BJ (cell line): Measurements from ENCODE around the gene LRCOL1. TPM values are rescaled to one million over a fixed set of nuclear protein-coding genes. Genes with fewer than 3 reads are reported as not detected.

Source experiments
- CTCF ChIA-PET: fragments of 350-600 bp; formaldehyde crosslinking; extraction: SDS; loops from one replicate; lab custom pipeline; 2021; ENCODE audit warnings: antibody characterized with exemption, inconsistent platforms; lab: Yijun Ruan, JAX
- POLR2A ChIA-PET: fragments of 300-600 bp; sonication (Branson Sonifier 250); formaldehyde crosslinking; extraction: SDS; loops from one replicate; lab custom pipeline; 2021; ENCODE audit warnings: antibody characterized with exemption; lab: Charles Lee
- DNase-seq: peaks from one replicate; pipeline ENCODE4 v3.0.0-alpha.2; 2011; ENCODE audit warnings: low read depth
- H3K27me3 ChIP-seq: 2 replicates; pipeline ENCODE4 v1.6.0; 2011; ENCODE audit warnings: low read length; ENCODE audit not compliant: control insufficient read depth, insufficient read depth
- H3K36me3 ChIP-seq: 2 replicates; pipeline ENCODE4 v1.5.1; 2011; ENCODE audit warnings: low read length; ENCODE audit not compliant: control insufficient read depth, insufficient read depth
- H3K4me3 ChIP-seq: 2 replicates; pipeline ENCODE4 v1.5.1; 2011; ENCODE audit warnings: low read depth, mild to moderate bottlenecking, control low read depth, low read length
- CTCF ChIP-seq: IDR thresholded peaks from 2 replicates; pipeline ENCODE4 v1.5.1; 2011; ENCODE audit warnings: low read depth, mild to moderate bottlenecking, control low read depth, inconsistent platforms, low read length, moderate library complexity; ENCODE audit not compliant: insufficient read depth
- polyA plus RNA-seq: library from polyadenylated mRNA; depleted of rRNA; stranded (reverse); fragments of >200 nt; gene quantifications from 2 replicates; pipeline ENCODE4 v1.2.3, GENCODE V29; 2011

LRCOL1 gene
- polyA plus RNA-seq, 1 experiment, result 0.15 TPM

- Histone ChIP-seq H3K4me3 (no peak overlapping the region), H3K27me3 (no peaks in the 10 kb centered on the region), H3K36me3 (no peaks in the 10 kb centered on the region; the same call in 1 of the 2 replicates)
- ChIA-PET CTCF (no interaction called here), POLR2A (no interaction called here)
- no peak for TF ChIP-seq CTCF
- DNase-seq, result no peak
Observed at GRCh38 chr12:132585177-132585576, 25.2 kb downstream of the LRCOL1 start.

- CTCF ChIA-PET, result no interaction called here
- H3K36me3 ChIP-seq, result no peaks in the 10 kb centered on the region; the same call in 1 of the 2 replicates
- no peaks in the 10 kb centered on the region for H3K27me3 ChIP-seq
- no peak for DNase-seq
- no peak overlapping the region for H3K4me3 ChIP-seq
- POLR2A ChIA-PET, result no interaction called here
- TF ChIP-seq CTCF, result no peak
Observed at GRCh38 chr12:132584429-132584828, 26.0 kb downstream of the LRCOL1 start.

- no peaks in the 10 kb centered on the region; the same call in 1 of the 2 replicates for H3K36me3 ChIP-seq
- CTCF ChIA-PET, result no interaction called here
- H3K27me3 ChIP-seq, result no peaks in the 10 kb centered on the region
- no peak for DNase-seq
- H3K4me3 ChIP-seq, result no peak overlapping the region
- TF ChIP-seq CTCF, result no peak
- POLR2A ChIA-PET, result no interaction called here
Observed at GRCh38 chr12:132583736-132584135, 26.6 kb downstream of the LRCOL1 start.

GRCh38 chr12:132583411-132583710 lies 27.0 kb downstream of the LRCOL1 start:
- POLR2A ChIA-PET, result no interaction called here

GRCh38 chr12:132582582-132583410 lies 27.6 kb downstream of the LRCOL1 start:
- POLR2A ChIA-PET, result no interaction called here
- peaks cover 5% of the 10 kb centered on the region for H3K36me3 ChIP-seq
- TF ChIP-seq CTCF, result no peak
- DNase-seq, result no peak
- H3K4me3 ChIP-seq, result no peak overlapping the region
- H3K27me3 ChIP-seq, result no peaks in the 10 kb centered on the region
- CTCF ChIA-PET, result no interaction called here

More at GRCh38 chr12:132583411-132583710, 27.0 kb downstream of the LRCOL1 start:
- Histone ChIP-seq H3K36me3 (peaks cover 1% of the 10 kb centered on the region), H3K27me3 (no peaks in the 10 kb centered on the region), H3K4me3 (no peak overlapping the region)
- CTCF ChIA-PET, result no interaction called here
- no peak for DNase-seq
- no peak for TF ChIP-seq CTCF
